HG03575 (cell line): ENCODE results near the gene CYP2S1.
"Not testable (repeated sequence)": the region's sequence is repeated elsewhere in the genome, so short reads cannot be mapped to it uniquely, and the experiment has no call there.

ENCODE experiments used
- ATAC-seq: cut with Tn5 transposase; IDR thresholded peaks from one replicate; pipeline ENCODE4 v1.9.1; 2021; ENCODE audit not compliant: unreplicated experiment, insufficient number of reproducible peaks, low FRiP score; ENCODE audit errors: extremely low read depth

Gene CYP2S1, protein sequence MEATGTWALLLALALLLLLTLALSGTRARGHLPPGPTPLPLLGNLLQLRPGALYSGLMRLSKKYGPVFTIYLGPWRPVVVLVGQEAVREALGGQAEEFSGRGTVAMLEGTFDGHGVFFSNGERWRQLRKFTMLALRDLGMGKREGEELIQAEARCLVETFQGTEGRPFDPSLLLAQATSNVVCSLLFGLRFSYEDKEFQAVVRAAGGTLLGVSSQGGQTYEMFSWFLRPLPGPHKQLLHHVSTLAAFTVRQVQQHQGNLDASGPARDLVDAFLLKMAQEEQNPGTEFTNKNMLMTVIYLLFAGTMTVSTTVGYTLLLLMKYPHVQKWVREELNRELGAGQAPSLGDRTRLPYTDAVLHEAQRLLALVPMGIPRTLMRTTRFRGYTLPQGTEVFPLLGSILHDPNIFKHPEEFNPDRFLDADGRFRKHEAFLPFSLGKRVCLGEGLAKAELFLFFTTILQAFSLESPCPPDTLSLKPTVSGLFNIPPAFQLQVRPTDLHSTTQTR

GRCh38 chr19:41192574-41193429 lies at the start of gene CYP2S1:
TSS of gene CYP2S1 (plus strand) at chr19:41193219. CDS start at chr19:41193265, 46 bp downstream.
- ATAC-seq: no peak

GRCh38 chr19:41144403-41144802 lies 48.6 kb upstream of the CYP2S1 start:
- no peak for ATAC-seq

- ATAC-seq: no peak
These were observed 43.2 kb upstream of the CYP2S1 start for GRCh38 chr19:41149831-41150230.

DNA sequence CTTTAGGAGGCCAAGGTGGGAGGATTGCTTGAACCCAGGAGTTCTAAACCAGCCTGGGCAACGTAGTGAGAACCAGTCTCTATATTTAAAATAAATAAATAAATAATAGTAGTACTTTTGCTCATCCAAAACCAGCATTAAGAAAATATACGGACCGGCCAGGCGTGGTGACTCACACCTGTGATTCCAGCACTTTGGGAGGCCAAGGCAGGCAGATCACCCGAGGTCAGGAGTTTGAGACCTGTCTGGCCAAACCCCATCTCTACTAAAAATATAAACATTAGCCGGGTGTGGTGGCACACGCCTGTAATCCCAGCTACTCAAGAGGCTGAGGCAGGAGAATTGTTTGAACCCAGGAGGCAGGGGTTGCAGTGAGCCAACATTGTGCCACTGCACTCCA lies 42.0 kb upstream of the CYP2S1 start:
- not testable (repeated sequence) for ATAC-seq

DNA sequence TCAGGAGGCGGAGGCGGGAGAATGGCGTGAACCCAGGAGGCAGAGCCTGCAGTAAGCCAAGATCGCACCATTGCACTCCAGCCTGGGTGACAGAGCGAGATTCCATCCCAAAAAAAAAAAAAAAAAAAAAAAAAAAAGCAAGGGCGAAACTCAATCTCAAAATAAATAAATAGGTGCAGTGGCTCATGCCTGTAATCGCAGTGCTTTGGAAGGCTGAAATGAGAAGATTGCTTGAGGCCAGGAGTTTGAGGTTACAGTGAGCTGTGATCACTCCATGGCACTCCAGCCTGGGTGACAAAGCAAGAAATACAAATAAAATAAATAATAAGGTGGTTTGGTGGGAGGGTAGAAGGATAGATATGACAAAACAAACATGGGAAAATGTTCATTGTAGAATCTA lies 39.0 kb upstream of the CYP2S1 start:
- no peak for ATAC-seq

GRCh38 chr19:41156207-41156606 lies 36.8 kb upstream of the CYP2S1 start:
- ATAC-seq: no peak

- ATAC-seq: no peak
These were observed 33.1 kb upstream of the CYP2S1 start for GRCh38 chr19:41159881-41160280.

DNA sequence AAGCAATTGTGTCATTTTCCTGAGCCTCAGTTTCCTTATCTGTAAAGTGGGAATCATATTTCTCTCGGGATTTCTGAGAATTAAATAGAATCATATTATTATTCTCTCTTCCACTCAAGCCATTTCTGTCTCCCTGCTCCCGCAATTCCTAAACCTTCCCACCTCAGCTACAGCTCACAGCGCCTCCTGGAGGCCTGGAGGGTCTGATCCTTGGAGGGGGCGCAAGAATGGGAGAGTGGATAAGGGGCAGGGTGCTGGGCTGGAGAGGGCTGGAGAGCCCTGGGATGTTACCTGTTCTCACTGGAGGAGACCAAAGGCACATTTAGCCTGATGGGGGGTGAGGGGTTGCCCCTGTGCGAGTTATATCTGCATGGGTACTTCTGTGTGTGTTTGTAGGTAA lies 31.1 kb upstream of the CYP2S1 start:
- no peak for ATAC-seq

DNA sequence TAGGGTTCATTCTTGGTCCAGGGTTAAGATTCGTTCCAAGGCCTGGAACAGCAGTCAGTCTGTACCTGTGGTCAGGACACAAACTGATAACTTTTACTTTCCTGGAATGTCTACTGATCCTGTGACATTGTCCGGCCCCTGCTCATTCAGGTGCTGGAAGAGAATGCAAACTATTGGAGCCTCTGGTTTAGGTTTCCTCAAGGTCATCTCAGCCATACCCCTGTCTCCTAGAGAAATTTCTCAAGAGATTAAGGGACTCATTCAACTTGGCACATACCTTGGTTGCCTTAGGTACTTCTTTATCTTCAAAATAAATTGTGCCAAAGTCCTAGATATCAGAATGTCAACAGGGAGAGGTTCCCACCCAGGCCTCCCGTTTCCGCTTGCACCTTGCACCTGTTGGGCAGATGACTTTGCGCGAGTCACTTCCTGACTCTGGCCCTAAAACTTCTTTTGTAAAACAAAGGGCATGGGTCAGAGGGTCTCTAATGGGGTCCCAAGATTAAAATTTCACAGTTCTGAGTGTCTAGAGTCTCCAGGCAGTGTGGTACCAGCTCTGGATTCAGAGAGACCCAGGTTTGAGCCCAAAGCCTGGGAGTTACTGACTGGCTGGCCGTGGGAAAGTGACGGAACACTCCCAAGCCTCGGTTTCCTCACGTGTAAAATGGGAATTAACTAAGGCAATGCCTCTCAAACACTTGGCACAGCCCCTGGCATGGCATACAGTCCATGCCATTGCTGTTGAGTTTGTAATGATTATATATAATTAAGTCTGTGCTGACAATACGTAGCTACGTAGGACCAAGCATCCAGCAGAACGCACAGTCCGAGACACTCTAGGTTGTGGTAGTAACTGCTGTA lies 25.8 kb upstream of the CYP2S1 start:
- ATAC-seq: no peak

DNA sequence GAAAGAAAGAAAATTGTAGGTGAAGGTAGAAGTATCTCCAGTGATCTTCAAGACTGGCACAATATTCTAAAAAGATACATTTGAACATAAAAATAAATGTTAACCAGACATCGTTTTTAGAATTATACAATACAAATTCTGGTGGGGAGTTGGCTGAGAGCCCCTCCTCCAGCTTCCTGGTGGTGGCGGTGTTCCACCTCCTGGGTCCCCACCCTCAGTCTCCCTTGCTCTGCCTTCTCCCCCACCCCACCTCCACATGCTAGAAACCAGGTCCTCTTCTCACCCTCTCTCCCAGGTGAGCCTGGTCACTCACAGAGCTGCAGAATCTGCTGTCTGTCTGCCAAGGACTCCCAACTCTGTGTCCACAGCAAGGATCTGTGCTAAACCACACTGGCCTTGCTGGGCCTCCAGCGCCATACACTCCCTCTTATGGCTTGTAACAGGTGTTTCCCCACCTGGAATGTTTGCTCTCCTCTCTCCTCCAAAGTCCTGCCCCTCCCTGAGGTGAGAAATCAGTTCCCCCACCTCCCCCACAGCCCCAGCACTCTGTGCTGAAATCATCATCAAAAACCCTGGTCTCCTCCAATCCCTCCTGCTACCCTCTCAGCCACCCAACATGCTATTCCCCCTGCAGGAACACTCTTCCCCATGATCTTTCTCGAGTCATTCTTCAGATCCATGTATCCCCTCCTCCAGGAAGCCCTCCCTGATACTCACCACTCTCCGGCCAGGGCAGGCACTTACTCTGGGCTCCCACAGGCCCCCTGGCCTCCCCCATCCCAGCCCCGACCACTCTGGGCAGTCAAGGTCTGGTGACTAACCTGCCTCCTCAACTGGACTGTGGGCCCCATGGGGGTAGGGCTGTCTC lies 20.5 kb upstream of the CYP2S1 start:
- no peak for ATAC-seq

DNA sequence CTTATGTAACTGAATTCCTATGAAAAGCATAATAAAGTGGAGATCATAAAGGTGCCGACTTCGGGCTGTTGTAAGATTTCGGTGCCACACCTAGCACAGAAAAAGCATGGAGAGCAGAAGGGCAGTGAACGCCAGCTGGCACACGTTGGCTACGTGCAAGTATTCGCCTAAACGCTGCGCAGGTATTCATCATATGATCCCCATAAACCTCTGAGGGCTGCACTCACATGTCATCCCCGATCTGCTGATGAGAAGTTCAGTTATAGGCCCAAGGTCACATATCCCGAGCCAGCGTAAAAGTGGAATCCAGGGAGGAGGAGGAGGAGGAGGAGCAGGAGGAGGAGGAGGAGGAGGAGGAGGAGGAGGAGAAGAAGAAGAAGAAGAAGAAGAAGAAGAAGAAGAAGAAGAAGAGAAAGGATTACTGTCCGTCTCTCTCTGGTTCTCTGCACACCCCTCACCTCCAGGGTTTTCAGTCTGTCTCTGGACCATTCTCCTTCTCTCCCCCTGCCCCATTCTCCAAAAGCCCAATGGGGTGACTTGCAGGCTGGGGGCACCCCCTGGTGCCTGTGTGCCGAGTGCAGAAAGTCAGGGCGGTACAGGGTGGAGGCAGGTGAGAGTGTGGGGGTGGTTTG lies 18.6 kb upstream of the CYP2S1 start:
- no peak for ATAC-seq

DNA sequence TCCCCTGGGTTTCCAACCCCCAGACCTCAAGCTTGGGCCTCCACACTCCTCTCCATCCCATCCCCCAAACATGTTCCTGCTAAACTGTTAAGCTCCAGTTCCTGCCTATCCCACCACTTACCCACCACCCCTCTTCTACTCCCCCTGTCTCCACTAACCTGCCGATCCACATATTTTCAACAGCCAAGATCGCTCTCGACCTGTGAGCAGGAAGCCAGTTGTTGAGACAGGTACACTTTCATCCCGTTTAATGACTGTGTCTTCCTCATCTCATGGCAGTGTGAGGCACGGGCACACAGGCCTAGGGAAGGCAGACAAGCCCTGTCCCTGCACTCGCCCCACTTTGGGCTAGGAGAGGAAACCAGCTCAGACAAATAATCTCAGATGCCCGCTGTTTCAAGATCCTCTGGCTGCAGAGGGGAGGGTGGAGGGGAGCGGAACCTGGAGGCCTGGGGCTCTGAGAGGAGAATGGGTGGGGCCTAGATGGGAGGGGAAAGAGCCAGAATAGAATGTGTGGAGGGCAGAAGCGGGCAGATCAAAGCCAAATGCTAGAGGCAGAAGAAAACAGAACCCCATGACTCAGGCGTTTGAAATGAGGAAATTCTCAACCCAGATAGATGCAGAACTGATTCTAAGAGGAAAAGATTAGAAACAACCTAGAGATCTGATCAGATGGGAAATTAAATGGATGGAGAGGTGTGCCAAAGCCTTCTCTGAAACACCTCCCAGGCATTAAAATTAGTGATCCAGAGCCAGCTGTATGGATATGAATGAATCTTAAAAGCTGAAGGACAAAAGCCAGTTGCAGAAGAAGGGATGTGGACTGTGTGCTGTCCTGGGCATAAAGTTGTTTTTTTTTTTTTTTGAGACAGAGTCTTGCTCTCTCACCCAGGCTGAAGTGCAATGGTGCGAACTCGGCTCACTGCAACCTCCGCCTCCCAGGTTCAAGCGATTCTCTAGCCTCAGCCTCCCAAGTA lies 16.9 kb upstream of the CYP2S1 start:
- no peak for ATAC-seq

GRCh38 chr19:41180173-41180572 lies 12.8 kb upstream of the CYP2S1 start:
- not testable (repeated sequence) for ATAC-seq

DNA sequence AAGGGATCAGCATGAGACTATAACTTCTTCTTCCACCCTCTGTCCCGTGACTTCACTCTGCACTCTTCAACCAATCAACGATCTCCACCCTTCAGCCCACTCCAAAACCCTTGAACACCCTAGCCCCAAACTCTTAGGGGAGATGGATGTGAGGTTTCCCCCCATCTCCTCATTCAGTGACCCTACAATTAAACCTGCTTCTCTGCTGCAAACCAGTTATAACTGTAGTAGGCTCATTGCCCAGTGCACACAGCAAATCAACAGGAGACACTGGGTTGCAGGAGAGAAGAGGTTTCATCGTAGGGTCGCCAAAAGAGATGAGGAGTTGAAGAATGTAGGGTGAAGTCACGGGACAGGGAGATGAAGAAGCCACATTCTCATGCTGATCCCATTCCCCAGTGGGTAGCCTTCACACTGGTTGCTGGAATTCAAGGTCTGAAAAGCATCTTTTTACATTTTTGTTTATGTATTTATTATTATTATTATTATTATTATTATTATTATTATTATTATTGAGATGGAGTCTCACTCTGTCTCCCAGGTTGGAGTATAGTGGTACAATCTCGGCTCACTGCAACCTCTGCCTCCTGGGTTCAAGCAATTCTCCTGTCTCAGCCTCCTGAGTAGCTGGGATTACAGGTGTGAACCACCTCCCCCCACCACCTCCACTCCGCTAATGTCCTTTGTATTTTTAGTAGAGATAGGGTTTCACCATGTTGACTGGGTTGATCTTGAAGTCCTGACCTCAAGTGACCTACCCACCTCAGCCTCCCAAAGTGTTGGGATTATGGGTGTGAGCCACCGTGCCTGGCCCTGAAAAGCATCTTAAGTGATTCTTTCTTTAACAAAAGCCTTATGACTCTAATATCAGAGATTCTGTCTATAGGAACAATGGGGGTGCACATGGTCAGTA lies 5.8 kb upstream of the CYP2S1 start:
- no peak for ATAC-seq

DNA sequence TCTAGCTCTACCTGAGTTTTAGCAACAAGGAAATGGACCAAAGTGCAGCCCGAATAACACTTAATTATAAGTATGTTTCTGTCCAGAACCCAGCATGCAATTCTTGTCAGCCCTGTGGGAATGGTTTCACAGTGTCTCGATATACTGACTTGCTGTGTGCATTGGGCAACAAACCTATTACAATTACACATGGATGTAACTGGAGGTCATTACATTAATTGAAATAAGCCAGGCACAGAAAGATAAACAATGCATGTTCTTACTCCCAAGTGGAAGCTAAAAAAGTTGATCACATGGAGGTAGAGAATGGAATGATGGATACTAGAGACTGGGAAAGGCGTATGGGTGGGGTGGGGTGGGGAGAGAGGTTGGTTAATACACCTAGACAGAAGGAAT lies 5.1 kb upstream of the CYP2S1 start:
- ATAC-seq: no peak
